ENCODE measurements around the gene SUPT5H.

SUPT5H gene

GRCh38 chr19:39445196-39446111, at the start of gene SUPT5H:
SUPT5H (plus strand) TSS chr19:39445582; CDS start chr19:39445891, 309 bp downstream.
- no peak for TF ChIP-seq CTCF (IDR thresholded peaks at IDR 0.05)

GRCh38 chr19:39397360-39398296, 47.8 kb upstream of the SUPT5H start:
- peak; percentile 98 for TF ChIP-seq CTCF (IDR thresholded peaks at IDR 0.05)

- no peak for TF ChIP-seq CTCF (IDR thresholded peaks at IDR 0.05)
Observed at GRCh38 chr19:39398297-39398864, 47.0 kb upstream of the SUPT5H start.

- no peak for TF ChIP-seq CTCF (IDR thresholded peaks at IDR 0.05)
Observed at GRCh38 chr19:39399668-39400050, 45.7 kb upstream of the SUPT5H start.

GRCh38 chr19:39400061-39400460, 45.3 kb upstream of the SUPT5H start:
- TF ChIP-seq CTCF (IDR thresholded peaks at IDR 0.05): no peak

GRCh38 chr19:39401070-39401548, 44.3 kb upstream of the SUPT5H start:
- no peak for TF ChIP-seq CTCF (IDR thresholded peaks at IDR 0.05)

Measured in LNCAP (cell line).